Stimulated activated naive CD8-positive, alpha-beta T cell treated with anti-CD3 and anti-CD28 coated beads, Interleukin-15, Interleukin-2, amounts not matched to agents 100 U/mL and 50 U/mL, for 24 hours (primary cell): Measurements from ENCODE around the gene ETV6.

ENCODE experiments used
- ATAC-seq: fragments of 150-1000 bp; cut with Tn5 transposase; one replicate; pipeline ENCODE4 v1.10.0; 2021
- DNase-seq: peaks from one replicate; pipeline ENCODE4 v3.0.0; 2021

The ETV6 gene

GRCh38 chr12:11862798-11863197, 213.3 kb downstream of the ETV6 start:
- ATAC-seq (no peak), DNase-seq (no peak)

DNA sequence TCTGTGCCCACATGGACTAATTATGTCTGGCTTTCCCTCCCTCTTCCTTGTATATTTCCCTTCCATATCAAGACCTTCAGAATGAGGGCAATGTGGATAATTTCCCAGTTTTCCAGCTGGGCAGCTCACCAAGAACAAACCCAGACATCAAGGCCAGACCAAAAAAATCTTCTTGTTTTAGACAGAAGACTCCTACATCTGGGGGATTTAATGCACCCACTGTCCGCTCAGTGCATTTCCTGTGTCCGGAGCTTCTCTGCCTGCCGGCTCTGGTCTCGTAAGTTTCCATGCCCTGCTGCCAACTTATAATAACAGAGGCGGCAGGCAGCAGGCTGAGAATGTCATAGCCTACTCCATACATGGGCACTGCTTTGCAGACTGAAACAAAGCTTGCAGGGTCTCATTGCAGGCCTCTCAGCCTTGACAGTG, 214.0 kb downstream of the ETV6 start:
- DNase-seq (no peak), ATAC-seq (no peak)

GRCh38 chr12:11863988-11864387, 214.5 kb downstream of the ETV6 start:
- DNase-seq, result no peak
- no peak for ATAC-seq

- ATAC-seq (no peak), DNase-seq (no peak)
Measured at GRCh38 chr12:11865824-11866223, 216.3 kb downstream of the ETV6 start.

DNA sequence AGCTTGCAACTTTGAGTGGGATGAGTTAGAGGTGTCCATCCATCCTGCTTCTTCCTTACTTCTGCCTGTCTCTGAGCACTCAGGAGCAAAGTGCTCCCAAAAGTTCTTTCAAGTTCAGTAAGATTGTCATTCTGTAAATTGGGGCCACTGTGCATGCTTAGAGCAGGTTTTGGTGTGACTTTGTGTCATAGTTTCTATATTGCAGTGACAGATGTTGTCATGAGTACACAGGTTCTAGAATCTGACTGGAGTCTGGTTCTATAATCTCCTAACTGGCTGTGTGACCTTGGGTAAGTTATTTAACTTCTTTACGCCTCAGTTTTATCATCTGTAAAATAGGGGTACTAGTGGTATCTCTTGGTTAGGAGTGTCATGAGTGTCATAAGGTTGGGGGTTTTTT, 218.6 kb downstream of the ETV6 start:
- no peak for ATAC-seq
- no peak for DNase-seq

DNA sequence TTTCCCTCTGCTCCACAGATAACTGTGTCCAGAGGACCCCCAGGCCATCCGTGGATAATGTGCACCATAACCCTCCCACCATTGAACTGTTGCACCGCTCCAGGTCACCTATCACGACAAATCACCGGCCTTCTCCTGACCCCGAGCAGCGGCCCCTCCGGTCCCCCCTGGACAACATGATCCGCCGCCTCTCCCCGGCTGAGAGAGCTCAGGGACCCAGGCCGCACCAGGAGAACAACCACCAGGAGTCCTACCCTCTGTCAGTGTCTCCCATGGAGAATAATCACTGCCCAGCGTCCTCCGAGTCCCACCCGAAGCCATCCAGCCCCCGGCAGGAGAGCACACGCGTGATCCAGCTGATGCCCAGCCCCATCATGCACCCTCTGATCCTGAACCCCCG, 219.9 kb downstream of the ETV6 start:
- no peak for DNase-seq
- ATAC-seq, result no peak

- ATAC-seq (no peak), DNase-seq (no peak)
Measured at GRCh38 chr12:11870041-11870451, 220.6 kb downstream of the ETV6 start.

- ATAC-seq (no peak), DNase-seq (no peak)
Measured at GRCh38 chr12:11872055-11872454, 222.6 kb downstream of the ETV6 start.

DNA sequence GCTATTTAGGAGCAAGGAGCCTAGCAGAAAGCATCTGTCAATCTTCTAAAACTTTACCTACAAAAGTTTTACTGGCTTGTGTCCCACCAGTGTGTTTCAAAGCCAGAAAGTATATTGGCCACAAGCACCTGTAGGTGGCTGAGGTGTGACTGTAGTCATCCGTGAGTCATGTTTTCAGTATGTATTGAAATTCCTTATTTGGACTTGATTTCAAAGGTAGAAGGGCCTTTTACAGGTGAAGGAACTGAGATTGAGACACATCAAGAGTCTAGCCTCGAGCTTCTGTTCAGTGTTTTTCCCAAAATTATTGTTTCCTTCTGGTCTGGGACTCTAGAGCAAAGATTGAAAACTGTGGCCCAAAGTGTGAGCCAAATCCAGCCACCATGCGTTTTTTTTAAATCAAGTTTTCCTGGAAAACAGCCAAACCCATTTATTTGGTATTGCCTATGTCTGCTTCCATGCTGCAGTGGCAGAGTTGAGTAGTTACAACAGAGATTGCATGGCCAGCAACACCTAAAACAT, 226.0 kb downstream of the ETV6 start:
- peak; percentile 17 for DNase-seq
- peak; percentile 93 for ATAC-seq

GRCh38 chr12:11876307-11876706, 226.8 kb downstream of the ETV6 start:
- no peak for ATAC-seq
- no peak for DNase-seq

- ATAC-seq (no peak), DNase-seq (no peak)
Measured at GRCh38 chr12:11877102-11877826, 227.8 kb downstream of the ETV6 start.

DNA sequence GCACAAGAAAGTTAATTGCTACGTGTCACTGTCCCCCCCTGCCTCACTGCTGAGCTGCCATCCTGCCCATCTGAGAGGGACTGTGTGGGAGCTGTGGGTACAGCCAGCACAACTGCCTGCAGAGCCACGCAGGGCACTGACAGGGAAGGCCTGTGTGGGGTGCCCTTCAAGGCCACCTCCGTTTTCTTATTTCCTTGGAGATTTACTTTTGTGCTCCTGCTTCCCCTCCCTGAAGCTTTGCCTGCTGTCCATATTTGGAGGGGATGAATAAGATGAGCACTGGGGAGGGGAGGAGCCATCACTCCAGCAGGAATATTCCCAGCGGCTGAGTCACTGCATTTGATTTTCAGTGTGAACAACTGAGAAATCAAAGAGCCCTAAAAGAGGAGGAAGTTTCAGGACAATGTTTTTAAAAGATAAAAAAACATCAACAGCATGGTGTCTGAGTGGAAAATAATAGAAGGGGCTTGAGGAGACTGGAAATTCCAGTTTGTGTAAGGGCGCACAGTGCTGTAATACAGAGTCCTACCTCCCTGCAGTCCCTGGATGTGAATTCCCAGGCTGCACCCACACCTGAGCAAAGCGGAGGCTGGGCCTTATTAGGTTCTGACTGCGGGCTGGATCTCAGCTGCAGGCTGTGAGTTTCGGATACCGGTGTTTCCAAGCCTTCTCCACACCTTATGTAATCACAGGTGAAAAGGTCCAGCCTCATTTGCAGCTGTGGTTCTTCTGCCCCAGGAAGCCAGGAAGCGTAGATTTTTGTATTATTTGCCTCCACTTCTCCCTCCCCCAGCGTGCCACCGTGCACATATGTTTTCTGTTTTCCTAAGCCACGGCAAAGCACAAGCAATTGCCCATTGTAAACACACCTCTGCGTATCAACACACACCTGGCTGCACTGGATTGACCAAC, 228.7 kb downstream of the ETV6 start:
- ATAC-seq, result no peak
- DNase-seq, result no peak

DNA sequence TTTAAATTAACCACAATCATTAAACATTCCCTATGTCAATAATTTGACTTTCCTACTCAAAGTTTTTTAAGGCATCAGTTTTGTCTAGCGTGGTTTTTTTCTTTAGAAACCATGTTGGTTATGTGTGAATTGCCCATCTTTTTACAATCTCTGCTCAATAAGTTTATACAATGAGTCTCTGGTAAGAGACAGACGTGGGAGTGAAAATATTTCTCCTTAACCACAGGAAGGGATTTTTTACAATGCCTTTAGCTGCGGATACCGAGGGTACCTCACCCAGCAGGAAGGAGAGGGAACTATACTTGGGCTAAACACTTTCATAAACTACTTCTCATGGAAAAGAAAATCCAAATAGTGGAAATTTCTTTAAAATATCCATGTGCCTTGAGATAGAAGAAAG, 229.8 kb downstream of the ETV6 start:
- ATAC-seq (no peak), DNase-seq (no peak)

DNA sequence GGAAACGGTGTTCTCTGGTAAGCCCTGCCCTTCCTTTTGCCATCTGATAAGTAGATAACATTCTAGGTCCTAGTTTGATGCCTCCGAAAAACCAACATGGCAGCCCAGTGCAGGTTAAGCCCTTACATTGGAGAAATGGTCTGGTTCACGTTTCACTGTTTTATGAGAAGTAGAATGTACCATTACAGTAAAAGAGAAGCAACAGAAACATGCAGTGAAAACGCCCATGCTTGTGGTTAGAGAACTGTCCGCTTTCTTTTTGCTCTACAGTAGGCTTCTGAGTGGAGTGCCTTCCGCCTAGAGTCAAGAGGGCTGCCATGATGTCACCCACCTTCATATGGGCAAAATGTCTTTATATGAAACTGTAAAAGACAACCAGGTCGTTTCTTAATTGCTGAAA, 230.9 kb downstream of the ETV6 start:
- ATAC-seq, result no peak
- no peak for DNase-seq

- no peak for ATAC-seq
- DNase-seq, result no peak
Measured at GRCh38 chr12:11881835-11882234, 232.4 kb downstream of the ETV6 start.

GRCh38 chr12:11882301-11883019, 233.0 kb downstream of the ETV6 start:
- no peak for ATAC-seq
- no peak for DNase-seq

DNA sequence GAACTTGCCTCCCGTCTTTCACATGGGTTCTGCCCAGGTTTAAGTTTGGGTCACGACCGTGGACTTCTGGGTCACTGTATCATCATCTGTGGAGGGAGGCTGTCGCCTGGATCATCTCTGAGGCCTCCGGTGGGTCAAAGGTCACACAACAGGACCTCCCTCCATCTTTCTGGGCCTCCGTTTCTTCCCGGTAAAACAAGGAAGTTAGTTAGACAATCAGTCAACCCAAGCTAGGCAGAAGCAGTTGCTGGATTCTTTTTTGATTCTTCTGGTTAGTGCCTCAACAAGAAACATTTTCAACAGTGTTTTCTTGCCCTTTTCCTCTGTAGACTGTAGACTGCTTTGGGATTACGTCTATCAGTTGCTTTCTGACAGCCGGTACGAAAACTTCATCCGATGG, 234.6 kb downstream of the ETV6 start:
- no peak for ATAC-seq
- no peak for DNase-seq

DNA sequence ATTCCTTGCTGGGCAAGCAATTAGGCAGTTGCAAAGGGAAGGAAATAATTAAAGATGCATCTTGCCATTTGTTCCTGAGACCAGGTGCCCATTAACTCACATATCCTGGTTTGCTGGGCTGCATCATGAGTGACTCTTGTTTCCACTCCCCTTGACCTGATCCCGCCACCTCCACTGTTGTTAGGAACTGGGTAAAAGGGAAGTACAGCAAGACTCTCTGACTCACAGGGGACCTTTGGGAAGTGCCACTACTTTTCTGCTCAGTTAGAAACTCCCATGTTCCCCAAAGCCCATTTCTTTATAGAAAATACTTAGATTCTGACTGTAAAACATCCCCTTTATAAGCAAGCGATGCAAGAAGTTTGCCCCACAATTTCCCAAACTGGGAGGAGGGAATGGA, 235.2 kb downstream of the ETV6 start:
- no peak for ATAC-seq
- DNase-seq, result no peak

GRCh38 chr12:11885261-11886038, 236.0 kb downstream of the ETV6 start:
- ATAC-seq (no peak), DNase-seq (no peak)

GRCh38 chr12:11886339-11886738, 236.9 kb downstream of the ETV6 start:
- no peak for DNase-seq
- no peak for ATAC-seq

GRCh38 chr12:11888029-11888428, 238.6 kb downstream of the ETV6 start:
- DNase-seq (no peak), ATAC-seq (peak; percentile 45)

GRCh38 chr12:11891346-11891745, 241.9 kb downstream of the ETV6 start:
- DNase-seq (no peak), ATAC-seq (no peak)
